Measurements from ENCODE around the gene UQCC2.

UQCC2 gene

DNA sequence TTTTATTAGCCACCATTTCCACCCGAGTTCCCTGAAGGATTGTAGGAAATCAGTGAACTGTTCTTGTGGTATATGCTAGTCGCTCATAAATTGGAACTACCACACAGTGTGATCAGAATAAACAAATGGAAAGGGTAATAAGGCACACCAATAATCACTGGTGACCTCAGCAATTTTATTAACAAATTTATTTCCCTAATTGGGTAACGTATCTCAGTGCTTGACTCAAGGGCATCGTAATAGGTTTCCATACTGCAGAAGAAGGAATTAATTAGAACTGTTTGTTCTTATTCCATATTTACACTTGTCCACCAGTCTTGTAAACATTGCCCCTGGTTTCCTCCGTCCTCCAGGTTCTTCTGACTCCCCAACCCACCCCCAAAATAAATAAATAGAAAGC lies 10.0 kb upstream of the UQCC2 start:
- no peak for TF ChIP-seq CTCF (IDR thresholded peaks at IDR 0.05; ENCODE audit: insufficient read depth, low read depth, low read length, missing control alignments)
- DNase-seq (ENCODE audit: low read depth): no peak
- H3K4me3 ChIP-seq (ENCODE audit: low read depth, low read length): no peak overlapping the region

DNA sequence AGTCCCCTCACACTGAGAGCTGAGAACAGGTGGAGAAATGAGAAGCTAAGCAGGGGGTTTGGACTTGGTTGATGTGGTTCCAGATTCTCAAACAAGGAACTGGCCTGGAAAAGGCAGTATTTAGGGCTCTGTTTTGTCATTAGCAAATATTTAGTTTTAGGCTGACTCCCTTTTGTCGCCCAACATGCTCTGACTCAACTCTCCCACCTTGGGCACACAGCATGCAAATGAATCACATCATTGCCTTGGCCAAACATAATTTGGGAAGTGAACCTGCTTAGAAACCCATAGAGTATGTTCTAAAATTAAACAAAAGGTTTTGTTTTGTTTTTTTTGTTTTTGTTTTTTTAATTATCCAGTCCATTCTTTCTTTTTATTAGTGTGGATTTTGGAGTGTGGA lies 9.5 kb upstream of the UQCC2 start:
- no peak overlapping the region for H3K4me3 ChIP-seq (ENCODE audit: low read depth, low read length)
- TF ChIP-seq CTCF (IDR thresholded peaks at IDR 0.05; ENCODE audit: insufficient read depth, low read depth, low read length, missing control alignments): no peak
- peak; percentile 34 for DNase-seq (ENCODE audit: low read depth)

DNA sequence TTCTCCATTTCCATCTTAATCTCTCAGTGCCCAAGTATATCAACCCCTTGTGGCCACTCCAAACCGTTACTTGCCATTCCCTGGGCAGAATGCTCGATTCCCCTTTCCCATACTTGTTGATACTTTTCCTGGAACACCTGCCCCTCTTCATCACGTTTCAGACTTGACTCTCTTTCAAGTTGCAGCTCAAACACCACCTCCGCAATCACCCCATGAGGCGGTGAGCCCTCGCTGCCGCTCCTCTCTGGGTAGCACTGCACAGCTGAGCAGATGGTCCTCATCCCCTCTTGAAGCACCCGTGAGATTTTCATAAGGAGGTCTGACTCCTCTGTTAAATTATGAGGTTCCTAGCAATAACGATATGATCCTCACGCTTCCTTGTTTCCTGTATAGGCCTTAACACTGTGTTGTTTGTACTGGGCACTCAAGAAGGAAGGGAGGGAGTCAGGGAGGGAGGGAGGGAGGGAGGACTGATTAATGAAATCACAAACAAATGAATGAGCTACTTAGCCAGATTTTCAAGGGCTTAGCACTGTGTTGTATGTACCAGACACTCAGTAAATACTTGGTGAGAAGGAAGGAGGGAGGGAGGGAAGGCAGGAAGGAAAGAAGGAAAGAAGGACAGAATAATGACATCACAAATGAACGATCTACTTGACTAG lies 8.0 kb upstream of the UQCC2 start:
- DNase-seq (ENCODE audit: low read depth): no peak

GRCh38 chr6:33718713-33719112 lies 7.2 kb upstream of the UQCC2 start:
- DNase-seq (ENCODE audit: low read depth): peak; percentile 32
- TF ChIP-seq CTCF (IDR thresholded peaks at IDR 0.05; ENCODE audit: insufficient read depth, low read depth, low read length, missing control alignments): no peak
- no peak overlapping the region for H3K4me3 ChIP-seq (ENCODE audit: low read depth, low read length)

More for the DNA sequence above, 8.0 kb upstream of the UQCC2 start:
- no peak for TF ChIP-seq CTCF (IDR thresholded peaks at IDR 0.05; ENCODE audit: insufficient read depth, low read depth, low read length, missing control alignments)
- H3K4me3 ChIP-seq (ENCODE audit: low read depth, low read length): no peak overlapping the region

DNA sequence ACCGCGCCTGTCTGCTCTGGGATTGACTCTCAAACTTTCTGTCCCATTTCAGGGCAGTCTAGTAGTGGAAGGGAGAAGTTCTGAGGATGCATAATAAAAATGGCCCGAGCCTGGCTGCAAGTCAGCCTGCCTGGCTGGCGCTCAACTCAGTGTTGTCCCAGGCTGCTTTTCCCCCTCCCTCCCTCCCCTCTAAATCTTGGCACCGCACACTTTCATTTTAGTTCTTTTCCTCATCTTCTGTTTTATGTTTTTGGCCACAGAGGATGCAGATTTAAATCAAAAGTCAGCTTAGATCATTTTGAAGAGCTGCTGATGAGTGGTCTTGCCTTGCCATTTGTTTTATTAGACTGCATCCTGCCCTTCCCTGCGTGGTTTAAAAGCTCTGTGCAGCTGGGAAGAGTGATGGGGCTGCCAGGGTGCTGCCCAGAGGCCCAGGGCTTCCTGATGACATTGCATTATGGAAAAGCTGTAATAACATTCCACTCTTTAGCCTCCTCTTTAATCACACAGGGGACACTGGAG lies 6.5 kb upstream of the UQCC2 start:
- no peak for TF ChIP-seq CTCF (IDR thresholded peaks at IDR 0.05; ENCODE audit: insufficient read depth, low read depth, low read length, missing control alignments)
- DNase-seq (ENCODE audit: low read depth): no peak
- no peak overlapping the region for H3K4me3 ChIP-seq (ENCODE audit: low read depth, low read length)

DNA sequence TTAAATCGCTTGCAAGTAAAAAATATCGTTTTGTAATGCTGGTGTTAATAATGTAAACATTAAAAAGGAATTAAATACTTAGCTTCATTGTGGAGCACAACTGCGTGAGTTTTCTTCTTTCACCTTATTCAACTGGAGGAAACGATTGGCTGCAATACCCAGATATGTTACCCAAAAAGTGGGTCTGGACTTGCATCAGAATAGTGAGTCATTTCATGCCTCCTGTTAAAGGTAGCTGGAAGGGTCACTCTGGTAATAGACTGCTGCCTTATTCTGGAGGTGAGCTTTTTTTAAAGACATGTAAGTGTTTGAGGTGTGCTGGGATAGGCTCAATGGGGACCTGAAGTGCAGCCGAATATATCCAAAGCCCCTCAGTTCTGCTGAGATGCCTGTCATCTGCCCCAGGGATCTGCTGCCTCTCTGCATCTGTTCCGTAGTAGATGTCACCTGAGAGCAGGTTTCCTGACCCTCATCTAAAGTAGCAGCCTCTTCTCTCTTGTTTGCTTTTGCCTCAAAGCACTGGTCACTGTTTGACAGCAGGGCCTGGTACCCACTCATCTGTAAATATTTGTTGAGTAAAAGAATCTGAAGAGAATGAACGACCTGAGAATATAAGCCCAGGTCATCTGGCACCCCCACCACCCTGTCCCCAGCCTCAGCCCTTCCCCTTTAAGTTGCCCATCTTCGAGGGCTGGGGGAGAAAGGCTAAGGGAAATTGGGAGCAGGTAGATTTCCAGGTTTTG lies 5.6 kb upstream of the UQCC2 start:
- no peak for DNase-seq (ENCODE audit: low read depth)
- TF ChIP-seq CTCF (IDR thresholded peaks at IDR 0.05; ENCODE audit: insufficient read depth, low read depth, low read length, missing control alignments): no peak
- no peak overlapping the region for H3K4me3 ChIP-seq (ENCODE audit: low read depth, low read length)

Data from GM12865 (cell line).